GM18508 (cell line): Measurements from ENCODE around the gene ELP1.
"Not testable (repeated sequence)": the region's sequence is repeated elsewhere in the genome, so short reads cannot be mapped to it uniquely, and the experiment has no call there.

ENCODE experiments used
- ATAC-seq: cut with Tn5 transposase; IDR thresholded peaks from one replicate; pipeline ENCODE4 v1.9.1; 2021; ENCODE audit warnings: moderate number of reproducible peaks; ENCODE audit not compliant: insufficient read depth, unreplicated experiment

Gene ELP1

GRCh38 chr9:108933718-108934322 lies at the start of gene ELP1:
Gene ELP1 (minus strand): TSS chr9:108934124. CDS start chr9:108931146, 2,978 bp downstream.
- peak; percentile 69 for ATAC-seq

DNA sequence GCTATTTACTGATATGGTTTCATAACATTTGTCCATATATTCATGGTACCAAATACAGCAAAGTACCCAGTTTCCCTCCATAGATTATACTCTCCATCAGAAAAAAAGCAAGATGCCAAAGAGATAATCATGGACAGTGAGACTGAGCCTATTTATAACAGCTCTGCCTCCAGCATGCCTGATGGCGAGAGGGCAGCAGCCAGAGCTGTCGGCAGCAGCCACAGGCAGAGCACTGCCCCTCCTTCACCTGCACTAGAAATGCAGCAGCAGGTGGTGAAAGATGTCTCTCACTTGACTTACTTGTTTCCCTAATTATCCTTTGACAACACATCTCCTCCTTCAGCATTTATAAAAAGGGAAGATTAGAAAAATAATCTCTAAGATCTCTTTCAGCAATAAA lies 47.0 kb upstream of the ELP1 start:
- ATAC-seq = no peak

GRCh38 chr9:108978205-108978604 lies 44.3 kb upstream of the ELP1 start:
- ATAC-seq = no peak

GRCh38 chr9:108973895-108974294 lies 40.0 kb upstream of the ELP1 start:
- ATAC-seq = no peak

DNA sequence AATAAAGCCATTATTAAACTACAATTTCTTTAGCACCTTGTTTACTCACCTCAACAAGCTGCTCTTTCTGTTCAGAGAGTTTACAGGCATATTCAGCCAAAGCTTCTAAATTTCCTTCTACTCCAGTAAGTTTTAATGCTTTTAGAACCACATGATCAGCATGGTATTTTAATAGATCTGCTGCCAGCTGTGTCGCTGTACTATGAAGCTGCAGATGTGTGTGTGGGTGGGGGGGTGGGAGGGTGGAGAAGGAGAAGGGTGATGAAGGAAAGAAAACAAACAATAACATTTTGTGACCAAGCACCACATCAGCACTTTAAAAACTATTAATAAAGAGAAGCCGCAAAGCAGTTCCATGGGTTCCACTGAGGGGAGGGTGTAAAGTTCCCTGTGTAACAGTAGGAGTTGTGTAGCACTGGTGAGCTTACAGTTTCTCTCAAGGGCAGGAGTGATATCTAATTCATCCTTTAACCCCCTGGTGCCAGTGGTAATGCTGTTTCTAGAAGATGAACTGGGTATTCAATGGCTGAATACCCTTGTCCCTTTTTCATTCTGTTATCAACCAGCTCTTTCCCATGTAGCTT lies 38.8 kb upstream of the ELP1 start:
- no peak for ATAC-seq

DNA sequence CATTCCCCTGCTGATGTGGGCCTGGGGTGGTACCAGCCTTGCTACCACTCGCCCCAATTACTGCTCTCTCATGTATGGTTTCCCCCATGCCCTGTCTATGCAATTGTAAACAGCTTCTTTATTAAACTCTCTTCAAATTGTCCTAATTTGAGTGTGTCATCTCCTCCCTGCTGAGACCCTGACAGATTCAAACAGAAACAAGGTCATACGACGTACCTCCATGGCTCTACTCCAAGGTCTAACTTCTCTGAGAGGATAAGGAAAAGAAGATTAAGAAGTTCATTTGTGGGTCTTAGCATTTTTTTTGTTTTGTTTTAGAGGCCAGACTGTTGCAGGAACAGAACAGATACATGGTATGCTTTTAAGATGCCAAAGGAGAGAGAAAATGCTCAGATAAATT lies 38.3 kb upstream of the ELP1 start:
- no peak for ATAC-seq

GRCh38 chr9:108971392-108971791 lies 37.5 kb upstream of the ELP1 start:
- ATAC-seq = not testable (repeated sequence)

DNA sequence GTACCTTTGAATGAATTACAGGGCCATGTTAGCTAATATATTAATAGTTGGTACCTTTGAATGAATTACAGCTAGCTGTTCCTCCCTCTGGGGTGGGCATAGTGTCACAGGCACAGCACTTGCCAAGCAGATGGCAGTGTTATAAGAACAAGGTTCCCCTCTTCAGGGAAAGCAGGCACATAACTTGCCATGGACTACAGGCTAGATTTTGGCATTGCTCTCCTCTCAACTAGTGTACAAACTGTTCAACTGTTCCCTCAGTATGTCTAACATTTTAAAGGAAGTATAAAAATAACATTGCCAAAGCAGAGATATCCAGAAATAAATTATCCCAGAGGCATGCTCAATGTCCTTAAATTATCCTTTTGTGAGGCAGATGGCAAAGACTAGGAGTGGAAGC lies 34.0 kb upstream of the ELP1 start:
- no peak for ATAC-seq

- no peak for ATAC-seq
Observed at GRCh38 chr9:108963459-108964143, 29.7 kb upstream of the ELP1 start.

DNA sequence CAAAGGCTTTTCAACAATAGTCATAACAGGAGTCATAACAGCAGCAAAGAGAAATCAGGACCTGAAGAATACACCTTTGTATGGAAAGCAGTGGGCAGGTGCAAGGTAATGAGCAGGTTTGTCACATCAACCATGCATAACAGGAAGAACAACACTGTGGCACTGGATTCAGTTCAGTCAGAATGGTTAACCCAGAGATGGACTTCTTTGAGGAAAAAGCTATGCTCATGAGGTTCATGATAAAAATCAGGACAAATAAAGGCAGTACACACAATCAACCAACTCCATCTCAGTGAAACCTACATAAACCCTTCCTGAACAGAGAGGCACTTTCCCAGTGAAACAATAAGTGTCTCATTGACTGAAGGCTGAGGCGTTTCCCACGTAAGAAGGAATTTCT lies 27.2 kb upstream of the ELP1 start:
- no peak for ATAC-seq

GRCh38 chr9:108960331-108960730 lies 26.4 kb upstream of the ELP1 start:
- no peak for ATAC-seq

DNA sequence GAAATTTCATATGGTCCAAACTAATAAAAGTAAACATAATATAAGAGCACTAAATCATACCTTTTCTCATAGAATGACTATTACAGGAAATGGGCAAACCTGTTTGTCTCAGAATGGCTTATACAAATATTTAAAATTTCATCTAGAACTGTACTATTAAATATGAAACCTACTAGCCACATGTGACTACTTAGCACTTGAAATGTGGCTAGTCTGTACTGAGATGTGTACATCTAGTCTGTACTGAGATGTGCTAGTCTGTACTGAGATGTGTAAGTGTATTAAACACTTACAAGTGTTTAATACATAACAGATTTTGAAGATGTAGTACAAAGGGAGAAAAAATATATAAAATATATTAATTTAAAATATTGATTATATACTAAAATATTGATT lies 22.7 kb upstream of the ELP1 start:
- ATAC-seq = no peak

DNA sequence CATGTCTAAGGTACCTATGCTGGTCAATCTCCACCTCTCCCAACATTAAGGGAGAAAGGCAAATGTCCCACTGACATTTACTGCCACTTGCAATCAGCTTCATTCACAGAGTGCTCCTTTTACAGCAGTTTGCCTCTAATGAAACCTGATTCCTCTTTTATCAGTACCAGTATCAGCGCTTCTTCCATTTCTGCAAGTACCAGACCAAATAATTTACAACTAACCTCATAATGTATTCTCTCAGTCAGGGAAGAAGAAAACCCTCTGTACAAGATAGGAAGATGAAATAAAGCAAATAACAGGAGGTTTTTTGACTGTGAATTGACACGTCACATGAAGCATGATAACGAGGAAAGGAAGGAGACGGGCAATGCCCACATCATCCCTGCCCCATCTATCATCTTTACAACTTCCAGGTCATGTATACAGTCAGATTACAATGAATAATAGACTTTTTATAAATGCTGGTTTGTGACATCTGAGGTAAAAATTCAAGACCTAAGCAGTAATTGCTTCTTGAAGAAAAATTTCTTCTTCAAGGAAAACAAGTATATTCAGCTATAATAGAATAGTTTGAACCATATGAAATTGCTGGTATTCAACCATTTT lies 22.2 kb upstream of the ELP1 start:
- no peak for ATAC-seq

GRCh38 chr9:108953983-108954574 lies 20.2 kb upstream of the ELP1 start:
- ATAC-seq = no peak

- ATAC-seq = no peak
Observed at GRCh38 chr9:108951578-108951977, 17.7 kb upstream of the ELP1 start.

- ATAC-seq = no peak
Observed at GRCh38 chr9:108950168-108950567, 16.2 kb upstream of the ELP1 start.

GRCh38 chr9:108939975-108940374 lies 6.1 kb upstream of the ELP1 start:
- no peak for ATAC-seq

- no peak for ATAC-seq
Observed at GRCh38 chr9:108937561-108938305, 3.8 kb upstream of the ELP1 start.

DNA sequence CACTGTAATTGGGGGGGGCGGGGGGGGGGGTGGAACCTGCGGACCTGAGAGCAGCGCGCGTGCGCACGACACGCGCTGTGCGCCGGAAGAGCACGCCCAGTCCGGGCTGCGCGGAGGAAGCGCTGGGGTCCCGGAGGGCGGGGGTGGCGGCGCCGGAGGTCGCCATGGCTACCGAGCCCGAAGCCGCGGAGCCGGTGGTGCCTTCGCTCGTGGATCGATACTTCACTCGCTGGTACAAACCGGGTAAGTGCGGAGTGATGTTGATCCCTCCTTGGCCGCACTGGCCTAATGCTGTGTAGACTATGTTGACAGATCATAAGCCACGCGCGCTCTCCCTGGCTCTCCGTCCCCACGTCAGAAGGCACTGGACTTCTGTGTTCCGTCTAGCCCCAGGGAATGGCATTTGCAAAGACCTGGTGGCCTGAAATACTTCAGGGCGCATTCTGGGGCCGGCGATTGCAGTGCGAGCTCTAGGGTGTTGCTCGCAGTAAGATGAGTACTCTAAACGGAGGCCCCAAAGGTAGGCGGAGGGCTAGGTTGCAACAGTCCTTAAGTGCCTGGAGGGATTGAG lies 484 bp upstream of the ELP1 start, which contains the start of gene ABITRAM:
ABITRAM (plus strand) TSS at position 78 of the 571 bp plus-strand sequence; CDS start at position 165, 87 bp downstream.
- peak; percentile 35 for ATAC-seq

DNA sequence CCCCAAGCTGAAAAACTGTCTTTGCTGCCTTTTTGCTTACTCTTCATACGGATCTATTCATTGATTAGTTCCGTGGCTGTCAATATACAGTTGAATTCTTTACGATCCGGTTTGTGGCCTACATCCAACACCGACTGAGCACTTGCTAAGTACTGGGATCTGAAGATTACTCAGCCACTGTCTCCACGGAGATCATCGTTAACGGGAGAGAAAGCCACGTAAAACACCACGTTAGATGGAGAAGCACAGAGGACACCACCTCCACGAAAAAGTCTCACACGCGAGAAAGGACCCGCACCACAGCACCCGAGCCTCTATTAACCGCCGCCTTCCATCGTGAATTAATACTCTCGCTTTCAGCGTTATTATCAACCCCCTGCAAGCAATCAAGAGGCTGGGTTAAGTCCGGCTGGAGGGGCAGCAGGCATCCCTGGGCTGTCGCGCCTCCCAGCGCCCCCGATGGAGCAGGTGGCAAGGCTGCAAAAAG lies 650 bp downstream of the ELP1 start:
- no peak for ATAC-seq
